Ammon's horn (tissue), 1 donor: ENCODE data around the gene PAM.
"Not testable (repeated sequence)": the region's sequence is repeated elsewhere in the genome, so short reads cannot be mapped to it uniquely, and the experiment has no call there.

Source experiments
- DNase-seq: peaks from one replicate; pipeline ENCODE4 v3.0.0-alpha.2; 2016; ENCODE audit warnings: low spot score

The PAM gene

DNA sequence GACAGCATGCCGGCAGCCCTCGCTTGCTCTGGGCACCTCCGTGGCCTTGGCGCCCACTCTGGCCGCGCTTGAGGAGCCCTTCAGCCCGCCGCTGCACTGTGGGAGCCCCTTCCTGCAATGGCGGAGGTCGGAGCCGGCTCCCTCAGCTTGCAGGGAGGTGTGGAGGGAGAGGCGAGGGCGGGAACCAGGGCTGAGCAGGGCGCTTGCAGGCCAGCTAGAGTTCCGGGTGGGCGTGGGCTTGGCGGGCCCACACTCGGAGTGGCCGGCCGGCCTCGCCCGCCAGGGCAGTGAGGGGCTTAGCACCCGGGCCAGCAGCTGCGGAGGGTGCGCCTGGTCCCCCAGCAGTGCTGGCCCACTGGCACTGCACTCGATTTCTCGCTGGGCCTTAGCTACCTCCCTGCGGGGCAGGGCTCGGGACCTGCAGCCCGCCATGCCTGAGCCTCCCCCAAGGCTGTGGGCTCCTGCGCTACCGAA lies 3.2 kb upstream of the PAM start:
- DNase-seq: not testable (repeated sequence)

DNA sequence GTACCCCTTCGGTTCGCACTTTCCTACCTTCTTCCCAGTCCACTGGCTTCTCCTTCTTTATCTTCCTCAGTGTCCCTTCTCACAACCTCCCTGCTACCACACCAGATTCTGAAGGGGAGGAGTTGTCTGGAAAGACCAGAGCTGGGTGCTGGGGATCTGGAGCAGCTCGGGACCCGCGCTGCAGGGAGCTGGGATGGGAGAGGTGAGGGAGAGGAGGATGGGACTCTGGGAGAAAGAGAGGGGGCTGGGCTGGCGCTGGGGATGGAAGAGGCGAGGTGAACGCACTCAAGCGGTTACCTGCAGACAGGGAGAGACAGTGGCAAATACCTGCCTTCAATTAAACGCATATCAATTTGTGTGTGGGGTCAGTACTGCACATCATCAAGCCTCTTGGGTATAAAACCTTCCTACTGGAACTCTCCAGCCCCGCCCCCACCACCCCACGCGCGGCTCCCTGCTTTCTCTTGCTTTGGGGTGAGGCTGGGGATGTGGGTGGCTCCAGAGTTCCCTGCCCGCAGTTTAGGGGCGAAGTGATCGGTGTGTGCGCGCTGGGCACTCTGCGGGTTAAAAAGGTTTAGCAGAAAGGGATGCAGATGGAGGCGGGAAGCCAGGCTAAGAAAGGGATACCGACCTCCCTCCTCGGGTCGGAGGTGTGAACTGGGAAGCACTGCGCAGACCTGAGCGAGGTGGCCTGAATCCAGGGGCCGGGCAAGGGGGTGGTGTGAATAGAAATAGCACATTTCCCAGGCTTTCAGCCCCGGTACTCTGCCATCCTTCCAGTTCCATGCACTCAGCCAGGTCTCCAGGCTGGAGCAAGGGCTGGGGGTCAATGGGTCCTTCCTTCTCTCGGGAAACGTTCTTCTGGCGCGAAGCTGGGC lies 977 bp upstream of the PAM start:
- no peak for DNase-seq

DNA sequence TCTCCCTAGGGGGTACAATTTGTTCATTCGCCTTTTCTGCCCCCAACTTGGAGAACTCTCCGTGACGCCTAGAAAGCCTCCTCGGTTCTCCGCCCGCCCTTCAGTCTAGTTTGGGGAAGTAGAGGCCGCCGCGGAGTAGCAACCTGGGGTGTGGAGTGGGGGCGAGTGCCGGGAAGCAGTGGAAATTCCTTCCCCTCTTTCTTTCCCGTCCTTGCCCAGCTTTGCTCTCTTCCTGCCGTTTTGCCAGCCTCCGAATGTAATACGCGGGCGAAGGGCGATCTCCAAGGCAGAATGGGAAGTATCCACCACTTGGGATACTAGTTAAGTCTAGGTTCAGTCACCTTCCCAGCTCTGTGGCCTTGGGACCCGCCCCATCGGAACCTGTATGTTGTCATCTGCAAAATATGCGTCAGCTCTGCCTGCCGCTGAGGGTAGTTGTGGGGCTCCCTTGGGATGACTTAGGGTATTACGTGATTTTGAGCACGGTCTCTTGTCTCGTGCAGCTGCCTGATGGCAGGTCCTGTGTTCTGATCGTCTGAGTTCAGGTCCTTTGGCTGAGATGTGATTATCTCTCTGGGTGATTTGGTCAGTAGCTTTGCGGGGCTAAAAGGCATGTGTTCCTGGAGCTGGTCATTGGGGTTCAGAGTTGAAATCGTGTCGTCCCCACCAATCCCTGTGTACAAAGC lies 724 bp downstream of the PAM start:
- DNase-seq: peak; percentile 18

DNA sequence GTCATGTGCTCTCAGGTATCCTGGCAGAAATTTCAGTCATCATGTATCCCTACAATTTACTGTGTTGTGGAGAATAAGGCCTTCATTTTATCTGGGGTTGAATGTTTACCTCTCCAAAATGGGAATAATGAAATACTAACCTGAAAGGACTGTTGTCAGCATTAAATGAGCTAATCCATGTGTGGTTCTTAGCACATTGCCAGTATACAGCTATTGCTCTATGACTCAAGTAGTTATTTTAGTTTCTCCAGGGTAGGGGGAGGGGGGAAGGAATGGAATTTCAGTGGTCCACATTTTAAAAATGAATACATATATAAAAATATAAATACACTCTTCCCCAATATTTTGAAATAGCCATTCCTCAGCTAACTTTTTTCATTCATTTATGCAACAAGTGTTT lies 3.5 kb downstream of the PAM start:
- DNase-seq: no peak

DNA sequence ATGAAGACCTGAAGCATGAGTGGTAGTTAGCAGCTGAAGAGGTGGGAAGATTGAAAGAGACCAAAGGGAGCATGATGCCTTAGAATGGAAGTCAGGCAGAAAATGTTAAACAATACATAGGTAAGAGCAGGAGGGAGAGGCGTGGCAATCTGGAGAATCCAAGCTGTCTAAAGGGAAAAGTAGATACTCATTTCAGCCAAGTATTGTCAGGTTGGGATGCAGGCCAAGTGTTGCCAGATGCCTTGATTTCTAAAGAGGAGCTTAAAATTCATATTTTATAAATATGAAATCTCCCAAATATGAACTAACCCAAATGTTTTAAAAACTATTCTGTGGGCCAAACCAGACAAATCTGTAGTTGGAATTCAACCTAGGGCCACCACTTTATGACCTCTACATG lies 4.2 kb downstream of the PAM start:
- peak; percentile 40 for DNase-seq

DNA sequence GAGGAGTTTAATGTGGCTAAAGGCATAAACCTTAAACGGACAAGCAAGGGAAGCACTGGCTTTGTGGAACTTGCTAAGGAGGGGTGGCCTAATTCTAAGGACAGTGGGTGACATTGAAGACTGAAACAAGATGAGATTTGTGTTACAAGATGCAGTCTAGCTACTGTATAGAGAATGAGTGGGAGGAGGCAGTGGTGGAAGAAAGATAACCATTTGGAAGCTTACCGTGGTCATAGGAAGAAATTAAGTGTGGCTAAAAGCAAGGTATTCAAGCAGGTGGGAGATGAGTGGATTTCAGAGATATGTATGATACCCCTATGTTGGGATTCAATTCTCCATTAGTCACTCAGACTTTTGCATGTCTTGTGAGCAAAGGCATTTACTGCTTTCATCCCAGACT lies 4.6 kb downstream of the PAM start:
- DNase-seq: no peak

DNA sequence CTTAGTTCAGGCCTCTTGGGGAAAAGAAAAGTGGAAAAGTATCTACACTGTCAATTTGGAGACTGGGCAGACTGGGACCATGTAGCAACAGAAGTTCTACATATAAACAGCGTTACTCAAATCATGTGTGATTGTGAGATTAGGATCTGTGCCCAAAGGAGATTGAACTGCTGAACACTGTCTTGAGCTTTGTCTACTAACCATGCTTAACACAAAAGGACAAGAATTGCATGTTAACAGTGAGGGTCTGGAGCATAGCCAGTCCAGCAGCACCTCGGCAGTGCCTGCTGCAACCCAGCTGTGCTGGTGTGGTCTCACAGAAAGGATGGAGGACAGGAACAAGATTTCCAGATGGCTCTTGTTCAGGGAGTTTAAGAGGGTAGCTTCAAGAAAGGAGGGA lies 5.7 kb downstream of the PAM start:
- no peak for DNase-seq

DNA sequence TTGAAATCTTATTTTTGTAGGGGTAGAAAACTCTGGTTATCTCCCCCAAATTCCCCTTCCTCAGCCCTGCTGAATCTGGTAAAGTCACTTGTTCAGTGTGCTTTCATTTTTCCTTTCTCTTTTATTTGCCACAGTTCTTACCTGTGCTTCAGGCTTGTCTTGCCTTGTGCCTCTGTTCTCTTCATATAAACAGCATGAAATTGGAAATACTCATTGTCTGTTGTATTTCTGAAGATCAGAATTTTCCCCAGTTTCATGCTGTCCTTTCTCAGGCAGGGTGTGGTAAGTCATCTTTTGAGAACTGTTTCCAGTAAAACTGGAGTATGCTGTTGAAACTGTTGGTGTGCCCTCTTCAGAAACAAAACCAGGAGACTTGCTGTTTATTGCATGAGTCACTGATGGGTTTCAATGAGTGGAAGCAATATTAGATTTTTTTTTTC lies 7.0 kb downstream of the PAM start:
- no peak for DNase-seq

DNA sequence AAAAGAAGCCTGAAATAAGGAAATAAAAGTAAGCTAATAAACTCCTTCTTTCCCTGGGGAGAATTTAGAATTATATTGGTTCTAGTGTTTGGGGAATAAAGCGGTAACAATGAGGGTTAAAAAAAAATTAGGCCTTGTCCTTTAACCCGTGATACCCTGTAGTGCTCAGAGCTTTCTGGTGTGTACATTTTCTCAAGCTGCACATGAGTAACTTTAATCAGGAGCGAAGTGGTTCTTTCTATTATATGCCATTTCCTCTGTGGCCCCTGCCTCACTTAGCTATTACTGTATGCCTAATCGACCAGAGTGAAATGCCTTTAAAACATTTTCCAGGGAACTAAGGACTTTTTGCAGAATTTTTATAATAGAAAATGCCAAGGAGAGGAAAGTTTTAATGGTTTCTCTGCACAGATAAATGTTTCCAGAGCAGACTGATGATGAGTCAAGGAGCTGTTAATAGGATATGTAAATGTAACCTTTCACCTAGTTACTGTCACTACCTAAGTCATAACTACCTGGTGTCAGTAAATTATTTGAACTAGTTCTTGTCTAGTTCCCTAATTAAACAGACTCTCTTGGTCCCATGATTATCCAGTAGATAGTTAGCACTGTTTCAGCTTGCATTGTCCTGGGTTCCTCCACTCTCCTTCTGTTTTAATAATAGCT lies 7.6 kb downstream of the PAM start:
- DNase-seq: no peak

DNA sequence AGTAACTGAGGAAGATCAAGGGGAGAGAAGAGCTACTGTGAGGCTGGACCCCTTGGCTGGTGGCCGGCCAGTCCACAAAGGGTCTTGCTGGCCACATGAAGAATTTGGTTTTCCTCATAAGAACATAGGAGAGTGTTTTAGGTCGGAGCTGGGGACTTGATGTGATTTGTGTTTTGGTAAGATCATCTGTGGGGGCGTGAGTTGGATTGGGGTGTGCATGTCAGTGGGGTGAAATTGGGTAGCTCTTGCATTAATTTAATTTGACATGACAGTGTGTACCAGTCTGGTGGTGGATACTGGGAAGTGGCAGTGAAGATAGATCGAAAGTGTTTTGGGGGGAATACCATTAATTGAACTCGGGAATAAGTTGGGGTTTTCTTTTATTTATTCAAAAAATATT lies 8.6 kb downstream of the PAM start:
- no peak for DNase-seq

DNA sequence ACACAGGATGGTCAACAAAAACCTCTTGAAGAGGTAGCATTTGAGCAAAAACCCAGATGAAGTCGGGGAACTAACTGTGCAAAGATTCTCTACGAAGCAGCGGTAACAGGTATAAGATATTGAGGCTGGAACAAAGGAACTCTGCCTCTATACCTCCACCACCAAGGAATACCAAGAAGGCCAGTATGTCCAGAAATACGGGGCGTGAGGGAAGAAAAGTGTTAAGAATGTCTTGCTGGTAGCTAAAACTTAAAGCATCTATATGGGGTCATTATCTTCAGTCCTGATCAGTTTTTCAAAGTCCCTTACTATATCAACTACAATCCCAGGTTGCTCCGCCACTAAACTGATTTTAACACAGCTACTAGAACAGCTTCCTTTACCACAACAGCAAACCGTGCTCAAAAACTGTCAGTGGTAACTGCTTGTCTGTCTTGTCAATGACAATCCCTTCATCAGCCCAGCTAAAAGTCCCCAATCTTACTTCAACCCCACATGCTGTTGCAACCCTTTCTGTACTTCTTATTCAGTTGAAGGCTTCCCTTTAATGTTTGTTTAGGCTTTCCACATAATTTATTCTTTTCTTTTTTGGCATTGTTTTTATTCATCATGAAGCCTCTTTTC lies 9.4 kb downstream of the PAM start:
- no peak for DNase-seq

DNA sequence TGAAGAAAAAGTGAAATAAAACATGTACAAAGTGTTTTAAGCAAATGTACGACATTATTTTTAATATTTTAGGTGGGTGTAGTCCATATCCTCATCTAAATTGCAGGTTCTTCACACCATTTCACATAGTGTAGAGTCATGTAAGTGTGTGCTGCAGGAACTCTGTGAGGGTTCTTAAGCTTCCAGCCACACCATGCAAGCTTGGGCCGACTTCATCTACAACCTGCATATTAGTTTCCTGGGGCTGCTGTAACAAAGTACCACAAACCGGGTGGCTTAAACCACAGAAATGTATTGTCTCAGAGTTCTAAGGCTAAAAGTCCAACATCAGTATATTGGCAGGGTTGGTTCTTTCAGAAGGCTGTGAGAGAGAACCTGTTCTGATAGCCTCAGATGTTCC lies 10.2 kb downstream of the PAM start:
- no peak for DNase-seq

DNA sequence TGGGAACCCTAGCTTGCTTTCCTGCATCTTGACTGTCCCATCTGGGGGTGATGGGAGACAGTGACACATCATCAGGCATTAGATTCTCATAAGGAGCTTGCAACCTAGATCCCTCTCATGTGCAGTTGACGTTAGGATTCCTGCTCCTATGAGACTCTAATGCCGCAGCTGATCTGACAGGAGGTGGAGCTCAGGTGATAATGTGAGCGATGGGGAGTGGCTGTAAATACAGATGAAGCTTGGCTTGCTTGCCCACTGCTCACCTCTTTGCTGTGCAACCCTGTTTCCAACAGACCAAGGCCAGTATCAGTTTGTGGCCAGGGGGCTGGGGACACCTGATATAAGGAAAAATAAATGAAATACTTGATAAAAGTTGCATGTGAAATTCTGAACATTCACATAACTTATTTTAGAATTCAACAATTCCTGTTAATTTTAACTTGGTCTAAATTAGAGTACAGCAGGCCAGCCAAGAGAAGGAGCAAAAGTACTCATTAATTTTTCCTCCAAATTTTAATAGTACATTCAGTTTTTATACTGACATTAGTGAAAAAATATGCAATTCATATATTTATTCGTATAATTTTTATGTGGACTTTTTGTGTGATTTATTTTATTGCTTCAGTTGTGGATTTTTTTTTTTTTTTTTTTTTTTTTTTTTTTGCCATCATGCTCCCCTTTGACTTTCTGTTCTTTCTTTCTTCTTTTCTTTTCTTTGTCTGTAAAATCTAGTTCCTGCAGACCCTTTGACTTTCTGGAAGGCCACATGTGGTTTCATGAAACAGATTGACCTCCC lies 11.4 kb downstream of the PAM start:
- no peak for DNase-seq

DNA sequence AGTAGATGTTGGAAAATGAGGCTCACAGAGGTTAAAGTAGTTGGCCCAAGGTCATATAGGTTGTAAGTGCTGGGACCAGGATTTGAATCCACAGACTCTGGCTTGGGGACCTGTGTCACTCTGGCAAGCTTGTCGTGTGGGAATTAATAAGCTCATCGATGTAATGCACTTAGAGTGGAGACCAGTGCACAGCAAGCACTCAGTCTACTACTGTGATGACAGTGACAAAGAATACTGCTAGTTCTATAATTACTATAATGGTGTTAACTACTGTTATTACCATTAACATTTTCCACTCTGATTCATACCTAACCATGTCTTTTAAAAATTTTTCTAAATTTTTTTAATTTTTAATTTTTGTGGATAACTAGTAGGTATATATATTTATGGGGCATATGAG lies 12.8 kb downstream of the PAM start:
- no peak for DNase-seq

DNA sequence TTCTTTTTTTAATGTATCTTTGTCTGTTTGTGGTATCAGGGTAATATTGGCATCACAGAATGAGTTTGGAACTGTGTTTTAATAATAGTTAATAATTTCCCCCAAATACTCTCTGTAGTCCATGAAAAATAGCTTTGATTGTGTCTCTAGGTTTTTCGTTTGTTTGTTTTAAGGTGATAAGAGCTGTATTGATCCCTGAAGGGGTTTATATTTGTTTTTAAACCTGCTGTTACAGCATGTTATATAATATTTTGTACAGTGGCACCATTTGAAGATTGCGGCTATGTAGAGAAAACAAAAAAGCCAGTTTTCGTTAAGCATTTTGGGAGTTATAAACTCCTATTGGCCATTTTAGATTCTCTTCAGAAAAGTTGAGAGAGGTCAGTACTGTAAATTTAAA lies 15.7 kb downstream of the PAM start:
- DNase-seq: no peak

DNA sequence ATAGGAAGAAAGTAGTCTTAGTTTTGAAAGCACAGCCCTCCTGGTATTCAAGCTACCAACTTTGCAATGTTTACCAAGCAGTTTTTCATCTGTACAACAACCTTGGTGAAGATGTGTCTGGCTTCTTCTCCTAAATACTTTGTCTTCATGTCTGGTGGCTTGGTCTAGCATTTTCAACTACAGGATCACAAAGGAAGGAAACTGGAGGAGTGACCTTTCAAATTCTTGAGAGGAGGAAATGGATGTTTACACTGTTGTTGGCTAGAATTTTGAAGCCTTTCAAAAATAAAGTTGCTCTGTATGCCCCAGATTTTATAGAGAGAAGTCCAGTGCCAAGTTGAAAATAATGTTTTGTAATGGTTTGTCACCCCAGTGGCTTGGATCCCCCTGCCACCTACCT lies 16.3 kb downstream of the PAM start:
- DNase-seq: no peak

DNA sequence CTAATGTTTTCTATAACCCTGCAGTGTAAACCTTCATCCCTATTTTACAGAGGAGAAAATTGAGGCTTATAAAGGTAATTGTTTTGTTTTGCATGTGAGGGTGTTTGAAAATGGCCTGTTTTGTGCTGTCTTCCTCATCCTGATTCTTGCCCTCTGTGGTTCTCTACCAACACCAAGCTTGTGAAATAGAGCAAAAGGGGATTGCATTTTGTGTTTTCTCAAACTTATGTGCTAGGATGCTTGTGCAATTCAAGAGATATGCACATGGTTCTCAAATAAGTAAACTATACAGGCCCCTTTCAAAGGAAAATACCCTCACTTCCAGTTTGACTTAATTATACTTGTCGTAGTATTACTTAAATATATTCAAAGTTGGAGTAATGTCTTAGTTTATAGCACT lies 17.2 kb downstream of the PAM start:
- no peak for DNase-seq

DNA sequence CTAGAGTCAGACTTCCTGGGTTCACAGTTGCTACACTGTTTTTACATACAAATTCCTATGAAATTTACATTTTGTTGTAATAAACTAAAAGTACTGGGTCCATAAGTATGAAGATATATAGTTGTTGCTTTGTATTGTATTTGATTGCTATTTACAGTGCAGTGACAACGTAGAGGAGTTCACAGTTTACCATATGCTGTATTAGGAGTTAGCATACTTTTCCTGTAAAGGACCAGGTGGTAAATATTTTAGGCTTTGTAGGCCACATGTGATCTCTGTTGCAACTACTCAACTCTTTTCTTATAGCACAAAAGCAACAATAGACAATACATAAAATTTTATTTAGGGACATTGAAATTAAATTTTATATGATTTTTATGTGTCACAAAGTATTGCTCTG lies 18.0 kb downstream of the PAM start:
- DNase-seq: no peak

DNA sequence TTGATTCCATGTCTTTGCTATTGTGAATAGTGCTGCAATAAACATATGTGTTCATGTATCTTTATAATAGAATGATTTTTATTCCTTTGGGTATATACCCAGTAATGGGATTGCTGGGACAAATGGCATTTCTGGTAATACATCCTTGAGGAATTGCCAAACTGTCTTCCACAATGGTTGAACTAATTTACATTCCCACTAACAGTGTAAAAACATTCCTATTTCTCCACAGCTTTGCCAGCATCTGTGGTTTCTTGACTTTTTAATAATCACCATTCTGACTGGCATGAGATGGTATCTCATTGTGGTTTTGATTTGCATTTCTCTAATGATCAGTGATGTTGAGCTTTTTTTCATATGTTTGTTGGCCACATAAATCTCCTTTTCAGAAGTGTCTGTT lies 20.7 kb downstream of the PAM start:
- not testable (repeated sequence) for DNase-seq

DNA sequence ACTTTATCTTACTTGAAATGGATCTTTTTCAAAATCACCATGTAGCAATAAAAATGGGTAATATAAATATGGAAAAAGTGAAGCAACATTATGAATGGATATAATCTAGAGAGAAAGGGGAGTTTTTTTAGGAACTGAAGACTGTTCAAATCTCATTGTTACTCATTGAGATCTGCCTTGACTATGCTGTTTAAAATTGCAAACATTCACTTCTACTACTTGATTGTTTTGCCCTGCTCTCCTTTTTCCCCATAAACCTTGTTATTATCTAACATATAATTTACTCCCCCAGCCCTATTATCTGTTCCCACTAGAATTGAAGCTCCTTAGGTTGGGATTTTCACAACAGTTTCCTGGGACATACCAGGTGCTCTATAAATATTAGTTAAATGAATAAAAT lies 22.0 kb downstream of the PAM start:
- DNase-seq: no peak

DNA sequence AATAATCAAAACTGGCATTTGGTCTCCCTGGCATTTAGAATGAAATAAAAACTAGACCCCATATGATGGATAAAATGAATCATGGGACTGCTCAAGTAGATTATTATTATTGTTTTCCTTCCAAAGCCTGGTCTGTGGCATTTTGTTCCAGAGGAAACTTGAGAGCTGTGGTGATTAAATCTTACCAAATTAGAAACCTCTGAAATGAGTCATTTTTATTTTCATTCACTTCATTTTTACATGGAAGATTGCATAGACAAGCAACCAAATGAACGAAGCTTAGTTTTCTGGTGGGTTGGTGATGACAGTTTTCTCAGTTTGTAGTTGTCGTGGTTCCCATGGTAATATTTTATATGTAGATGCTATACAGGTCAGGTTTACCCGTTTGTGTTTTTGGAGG lies 23.4 kb downstream of the PAM start:
- DNase-seq: no peak

DNA sequence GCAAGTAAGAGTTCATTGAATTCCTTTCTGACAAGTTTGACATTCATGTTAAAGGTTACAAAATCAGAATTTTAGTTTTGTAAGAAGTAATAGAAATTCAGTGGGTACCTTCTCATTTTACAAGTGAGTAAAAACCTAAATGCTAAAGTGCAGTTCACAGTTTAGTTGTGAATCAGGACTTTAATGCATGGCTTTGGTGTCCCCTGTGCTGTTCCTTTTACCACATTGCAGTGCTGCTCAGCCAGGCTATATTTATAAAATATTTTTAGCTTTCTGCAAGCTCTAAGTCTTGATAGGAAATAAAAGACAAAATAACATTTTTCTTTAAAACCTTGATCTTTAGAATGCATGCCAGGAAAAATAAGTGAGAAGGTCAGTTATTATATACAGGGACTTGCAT lies 26.3 kb downstream of the PAM start:
- no peak for DNase-seq
